Measurements from ENCODE around the gene UFSP1.
"Not testable (repeated sequence)": the region's sequence is repeated elsewhere in the genome, so short reads cannot be mapped to it uniquely, and the experiment has no call there.

The UFSP1 gene

GRCh38 chr7:100861616-100861985 lies 27.9 kb downstream of the UFSP1 start:
- no peak overlapping the region for H3K4me3 Mint-ChIP-seq
- no peak overlapping the region for H3K27ac Mint-ChIP-seq
- no peaks in the 10 kb centered on the region for H3K9me3 Mint-ChIP-seq
- no peaks in the 10 kb centered on the region for H3K27me3 Mint-ChIP-seq (ENCODE audit: low read depth)
- H3K36me3 Mint-ChIP-seq (ENCODE audit: low read depth): peaks cover 28% of the 10 kb centered on the region
- H3K4me1 Mint-ChIP-seq (ENCODE audit: low read depth): peaks cover 4% of the 10 kb centered on the region

GRCh38 chr7:100860702-100861615 lies 28.6 kb downstream of the UFSP1 start:
- H3K4me1 Mint-ChIP-seq (ENCODE audit: low read depth): peaks cover 4% of the 10 kb centered on the region

GRCh38 chr7:100859856-100860255 lies 29.7 kb downstream of the UFSP1 start:
- no peak overlapping the region for H3K4me3 Mint-ChIP-seq
- H3K4me1 Mint-ChIP-seq (ENCODE audit: low read depth): peaks cover 2% of the 10 kb centered on the region
- no peaks in the 10 kb centered on the region for H3K9me3 Mint-ChIP-seq
- H3K27me3 Mint-ChIP-seq (ENCODE audit: low read depth): no peaks in the 10 kb centered on the region
- H3K27ac Mint-ChIP-seq: no peak overlapping the region
- H3K36me3 Mint-ChIP-seq (ENCODE audit: low read depth): peaks cover 29% of the 10 kb centered on the region

More at GRCh38 chr7:100860702-100861615, 28.6 kb downstream of the UFSP1 start:
- Mint-ChIP-seq H3K4me3 (no peak overlapping the region), H3K9me3 (no peaks in the 10 kb centered on the region), H3K27me3 (ENCODE audit: low read depth) (no peaks in the 10 kb centered on the region), H3K27ac (no peak overlapping the region), H3K36me3 (ENCODE audit: low read depth) (peaks cover 28% of the 10 kb centered on the region)

- Mint-ChIP-seq H3K36me3 (ENCODE audit: low read depth) (peaks cover 21% of the 10 kb centered on the region), H3K27me3 (ENCODE audit: low read depth) (no peaks in the 10 kb centered on the region), H3K4me3 (no peak overlapping the region), H3K4me1 (ENCODE audit: low read depth) (peaks cover 13% of the 10 kb centered on the region), H3K27ac (no peak overlapping the region), H3K9me3 (no peaks in the 10 kb centered on the region)
These were observed 32.6 kb downstream of the UFSP1 start for GRCh38 chr7:100856871-100857282.

GRCh38 chr7:100855515-100855914 lies 34.0 kb downstream of the UFSP1 start:
- Mint-ChIP-seq H3K27me3 (ENCODE audit: low read depth) (no peaks in the 10 kb centered on the region), H3K4me3 (no peak overlapping the region), H3K36me3 (ENCODE audit: low read depth) (peaks cover 17% of the 10 kb centered on the region), H3K9me3 (no peaks in the 10 kb centered on the region), H3K4me1 (ENCODE audit: low read depth) (peaks cover 14% of the 10 kb centered on the region), H3K27ac (no peak overlapping the region)

- H3K9me3 Mint-ChIP-seq; H3K4me3 Mint-ChIP-seq; H3K27me3 Mint-ChIP-seq (ENCODE audit: low read depth); H3K27ac Mint-ChIP-seq: not testable (repeated sequence)
- H3K4me1 Mint-ChIP-seq (ENCODE audit: low read depth): peaks cover 14% of the 10 kb centered on the region
- H3K36me3 Mint-ChIP-seq (ENCODE audit: low read depth): peaks cover 12% of the 10 kb centered on the region
These were observed 34.6 kb downstream of the UFSP1 start for GRCh38 chr7:100854899-100855298.

GRCh38 chr7:100854146-100854895 lies 35.2 kb downstream of the UFSP1 start:
- Mint-ChIP-seq H3K4me1 (ENCODE audit: low read depth) (peaks cover 14% of the 10 kb centered on the region), H3K4me3 (peak overlapping the region; percentile 92), H3K9me3 (no peaks in the 10 kb centered on the region), H3K27me3 (ENCODE audit: low read depth) (no peaks in the 10 kb centered on the region), H3K36me3 (ENCODE audit: low read depth) (peaks cover 12% of the 10 kb centered on the region), H3K27ac (no peak overlapping the region)

GRCh38 chr7:100852048-100852872 lies 37.3 kb downstream of the UFSP1 start, which contains the start of gene SLC12A9:
Gene SLC12A9, plus strand, starts transcription at chr7:100852713. Its CDS starts 1,485 bp downstream, at chr7:100854198.
- Mint-ChIP-seq H3K27ac (peak within 1 kb of the TSS; percentile 57), H3K27me3 (ENCODE audit: low read depth) (no peaks in the 10 kb centered on the region), H3K36me3 (ENCODE audit: low read depth) (peaks cover 8% of the 10 kb centered on the region), H3K4me1 (ENCODE audit: low read depth) (peaks cover 14% of the 10 kb centered on the region), H3K9me3 (no peaks in the 10 kb centered on the region), H3K4me3 (peak within 1 kb of the TSS; percentile 92)

GRCh38 chr7:100847360-100847759 lies 42.2 kb downstream of the UFSP1 start:
- Mint-ChIP-seq H3K27ac (no peak overlapping the region), H3K36me3 (ENCODE audit: low read depth) (no peaks in the 10 kb centered on the region), H3K4me3 (no peak overlapping the region), H3K9me3 (no peaks in the 10 kb centered on the region), H3K4me1 (ENCODE audit: low read depth) (peaks cover 4% of the 10 kb centered on the region), H3K27me3 (ENCODE audit: low read depth) (no peaks in the 10 kb centered on the region)

- H3K4me1 Mint-ChIP-seq (ENCODE audit: low read depth): peaks cover 14% of the 10 kb centered on the region
- H3K9me3 Mint-ChIP-seq: no peaks in the 10 kb centered on the region
- no peak overlapping the region for H3K4me3 Mint-ChIP-seq
- H3K27me3 Mint-ChIP-seq (ENCODE audit: low read depth): peaks cover 5% of the 10 kb centered on the region
- H3K27ac Mint-ChIP-seq: no peak overlapping the region
- H3K36me3 Mint-ChIP-seq (ENCODE audit: low read depth): no peaks in the 10 kb centered on the region
These were observed 48.9 kb downstream of the UFSP1 start for GRCh38 chr7:100840470-100841100.

GRCh38 chr7:100839361-100839760 lies 50.2 kb downstream of the UFSP1 start:
- no peak overlapping the region for H3K4me3 Mint-ChIP-seq
- H3K27ac Mint-ChIP-seq: no peak overlapping the region
- peaks cover 14% of the 10 kb centered on the region for H3K4me1 Mint-ChIP-seq (ENCODE audit: low read depth)
- H3K27me3 Mint-ChIP-seq (ENCODE audit: low read depth): peaks cover 5% of the 10 kb centered on the region
- H3K36me3 Mint-ChIP-seq (ENCODE audit: low read depth): no peaks in the 10 kb centered on the region
- no peaks in the 10 kb centered on the region for H3K9me3 Mint-ChIP-seq

Data from T-helper 1 cell treated with Interleukin-12 subunit alpha and Interleukin-12 subunit beta and Interleukin-4 antibody, amounts not matched to agents 30 μg/mL and 1 μg/mL, for 36 hours (primary cell).